NCI-H2107 treated with DMSO at 0.1 percent for 48 hours (cell line): Measurements from ENCODE around the gene MYO7A.

Experiments used
- DNase-seq: peaks from one replicate; lab custom pipeline; 2025; ENCODE audit not compliant: unreplicated experiment; lab: John Stamatoyannopoulos, UW

MYO7A gene

GRCh38 chr11:77181799-77182541 lies 53.9 kb downstream of the MYO7A start:
- DNase-seq, result no peak

GRCh38 chr11:77182542-77183430 lies 54.7 kb downstream of the MYO7A start:
- DNase-seq, result no peak

GRCh38 chr11:77183431-77183984 lies 55.5 kb downstream of the MYO7A start:
- DNase-seq, result no peak

GRCh38 chr11:77184136-77184860 lies 56.3 kb downstream of the MYO7A start:
- DNase-seq, result no peak

- DNase-seq, result no peak
Measured at GRCh38 chr11:77186302-77186701, 58.3 kb downstream of the MYO7A start.

- DNase-seq, result no peak
Measured at GRCh38 chr11:77187111-77187750, 59.2 kb downstream of the MYO7A start.

GRCh38 chr11:77187776-77188632 lies 60.0 kb downstream of the MYO7A start:
- peak; percentile 38 for DNase-seq

- DNase-seq, result peak; percentile 45
Measured at GRCh38 chr11:77188633-77189491, 60.8 kb downstream of the MYO7A start.

GRCh38 chr11:77189588-77190210 lies 61.7 kb downstream of the MYO7A start:
- no peak for DNase-seq

GRCh38 chr11:77190331-77191075 lies 62.5 kb downstream of the MYO7A start:
- no peak for DNase-seq

GRCh38 chr11:77191429-77191822 lies 63.4 kb downstream of the MYO7A start:
- no peak for DNase-seq

GRCh38 chr11:77191823-77192495 lies 63.9 kb downstream of the MYO7A start:
- DNase-seq, result no peak

- DNase-seq, result no peak
Measured at GRCh38 chr11:77193167-77193566, 65.1 kb downstream of the MYO7A start.

- no peak for DNase-seq
Measured at GRCh38 chr11:77193911-77194830, 66.1 kb downstream of the MYO7A start.

- no peak for DNase-seq
Measured at GRCh38 chr11:77195071-77195755, 67.2 kb downstream of the MYO7A start.

- no peak for DNase-seq
Measured at GRCh38 chr11:77196961-77197360, 68.9 kb downstream of the MYO7A start.
